ENCODE results near the gene EED.
"Not testable (repeated sequence)": the region's sequence is repeated elsewhere in the genome, so short reads cannot be mapped to it uniquely, and the experiment has no call there.

EED gene

DNA sequence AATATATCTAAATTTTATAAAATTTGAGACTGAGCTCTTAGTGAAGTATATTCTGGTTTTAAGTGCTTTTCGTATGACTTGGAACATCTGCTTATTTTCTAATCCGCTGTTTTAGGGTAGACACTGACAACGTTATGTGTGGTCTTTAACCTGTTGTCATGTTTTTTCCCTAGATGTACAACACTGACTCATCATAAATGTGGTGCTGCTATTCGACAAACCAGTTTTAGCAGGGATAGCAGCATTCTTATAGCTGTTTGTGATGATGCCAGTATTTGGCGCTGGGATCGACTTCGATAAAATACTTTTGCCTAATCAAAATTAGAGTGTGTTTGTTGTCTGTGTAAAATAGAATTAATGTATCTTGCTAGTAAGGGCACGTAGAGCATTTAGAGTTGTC is 33.7 kb downstream of the EED start:
- Histone ChIP-seq H3K4me1 (ENCODE audit: low read length) (peaks cover 19% of the 10 kb centered on the region), H3K27me3 (ENCODE audit: low read depth, low read length) (no peaks in the 10 kb centered on the region)

DNA sequence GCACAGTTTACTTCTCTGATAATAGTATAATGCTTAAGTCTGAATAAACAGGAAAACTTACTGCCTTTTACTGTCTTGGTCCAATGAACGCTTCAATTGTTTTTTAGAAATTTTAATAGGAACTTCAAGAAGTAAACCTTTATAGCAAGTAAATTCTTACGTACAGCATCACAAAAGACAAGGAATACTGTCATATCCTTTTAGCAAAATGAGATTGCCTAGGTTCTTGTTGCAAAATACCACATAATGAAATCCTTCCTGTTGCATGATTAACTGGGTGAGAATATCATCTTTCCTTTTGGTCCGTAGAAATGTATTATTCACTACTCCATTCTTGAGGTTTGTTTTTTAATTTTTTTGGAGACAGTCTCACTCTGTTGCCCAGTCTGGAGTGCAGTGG is 35.2 kb downstream of the EED start:
- peaks cover 38% of the 10 kb centered on the region for H4K20me1 ChIP-seq (ENCODE audit: insufficient read depth, low read length)
- no peaks in the 10 kb centered on the region for H3K9me3 ChIP-seq (ENCODE audit: insufficient read depth, low read length)
- no peak overlapping the region for H2AFZ ChIP-seq (ENCODE audit: low read depth, low read length)
- no peak overlapping the region for H3K4me3 ChIP-seq (ENCODE audit: low read length)
- no peak overlapping the region for H3K9ac ChIP-seq (ENCODE audit: low read length)
- no peak overlapping the region for H3K27ac ChIP-seq (ENCODE audit: low read length)
- H3K4me2 ChIP-seq (ENCODE audit: low read length), result no peak overlapping the region
- H3K79me2 ChIP-seq (ENCODE audit: low read length), result peaks cover 34% of the 10 kb centered on the region
- no peak for TF ChIP-seq EZH2phosphoT487 (IDR thresholded peaks at IDR 0.05; ENCODE audit: low read depth)
- TF ChIP-seq, protein P1, sequence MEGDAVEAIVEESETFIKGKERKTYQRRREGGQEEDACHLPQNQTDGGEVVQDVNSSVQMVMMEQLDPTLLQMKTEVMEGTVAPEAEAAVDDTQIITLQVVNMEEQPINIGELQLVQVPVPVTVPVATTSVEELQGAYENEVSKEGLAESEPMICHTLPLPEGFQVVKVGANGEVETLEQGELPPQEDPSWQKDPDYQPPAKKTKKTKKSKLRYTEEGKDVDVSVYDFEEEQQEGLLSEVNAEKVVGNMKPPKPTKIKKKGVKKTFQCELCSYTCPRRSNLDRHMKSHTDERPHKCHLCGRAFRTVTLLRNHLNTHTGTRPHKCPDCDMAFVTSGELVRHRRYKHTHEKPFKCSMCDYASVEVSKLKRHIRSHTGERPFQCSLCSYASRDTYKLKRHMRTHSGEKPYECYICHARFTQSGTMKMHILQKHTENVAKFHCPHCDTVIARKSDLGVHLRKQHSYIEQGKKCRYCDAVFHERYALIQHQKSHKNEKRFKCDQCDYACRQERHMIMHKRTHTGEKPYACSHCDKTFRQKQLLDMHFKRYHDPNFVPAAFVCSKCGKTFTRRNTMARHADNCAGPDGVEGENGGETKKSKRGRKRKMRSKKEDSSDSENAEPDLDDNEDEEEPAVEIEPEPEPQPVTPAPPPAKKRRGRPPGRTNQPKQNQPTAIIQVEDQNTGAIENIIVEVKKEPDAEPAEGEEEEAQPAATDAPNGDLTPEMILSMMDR (IDR thresholded peaks at IDR 0.05; ENCODE audit: low read depth, low read length), result no peak
- H3K36me3 ChIP-seq (replicated peaks; ENCODE audit: low read depth, low read length), result peaks cover 86% of the 10 kb centered on the region
- H3K27me3 ChIP-seq (ENCODE audit: low read depth, low read length), result no peaks in the 10 kb centered on the region
- H3K4me1 ChIP-seq (ENCODE audit: low read length), result peaks cover 19% of the 10 kb centered on the region

More for the DNA sequence above, 33.7 kb downstream of the EED start:
- Histone ChIP-seq H3K36me3 (replicated peaks; ENCODE audit: low read depth, low read length) (peaks cover 84% of the 10 kb centered on the region), H3K27ac (ENCODE audit: low read length) (no peak overlapping the region), H3K79me2 (ENCODE audit: low read length) (peaks cover 46% of the 10 kb centered on the region), H3K9me3 (ENCODE audit: insufficient read depth, low read length) (no peaks in the 10 kb centered on the region), H3K4me2 (ENCODE audit: low read length) (no peak overlapping the region), H2AFZ (ENCODE audit: low read depth, low read length) (no peak overlapping the region), H3K9ac (ENCODE audit: low read length) (no peak overlapping the region), H4K20me1 (ENCODE audit: insufficient read depth, low read length) (peaks cover 52% of the 10 kb centered on the region), H3K4me3 (ENCODE audit: low read length) (no peak overlapping the region)
- TF ChIP-seq, protein P1 (IDR thresholded peaks at IDR 0.05; ENCODE audit: low read depth, low read length), result no peak
- no peak for TF ChIP-seq EZH2phosphoT487 (IDR thresholded peaks at IDR 0.05; ENCODE audit: low read depth)

DNA sequence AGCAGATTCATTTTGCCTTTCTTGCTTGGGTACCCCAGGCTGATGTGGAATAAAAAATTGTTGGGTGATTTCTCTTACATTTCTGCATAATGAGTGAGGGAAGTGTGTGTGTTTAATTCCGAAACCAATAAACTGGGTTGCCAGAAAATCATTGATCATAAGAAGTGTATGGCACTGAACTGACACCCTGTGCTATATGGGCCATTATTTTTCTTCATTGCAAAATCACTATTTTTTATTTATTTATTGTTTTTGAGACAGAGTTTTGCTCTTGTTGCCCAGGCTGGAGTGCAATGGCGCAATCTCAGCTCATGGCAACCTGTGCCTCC is 42.9 kb downstream of the EED start:
- Histone ChIP-seq H3K9me3 (ENCODE audit: insufficient read depth, low read length) (no peaks in the 10 kb centered on the region), H3K79me2 (ENCODE audit: low read length) (peaks cover 11% of the 10 kb centered on the region; the same call in 1 of the 2 replicates), H4K20me1 (ENCODE audit: insufficient read depth, low read length) (peaks cover 6% of the 10 kb centered on the region; the same call in 1 of the 2 replicates), H3K4me3 (ENCODE audit: low read length) (peak overlapping the region; percentile 8), H3K9ac (ENCODE audit: low read length) (no peak overlapping the region), H3K4me1 (ENCODE audit: low read length) (peaks cover 54% of the 10 kb centered on the region), H3K27me3 (ENCODE audit: low read depth, low read length) (no peaks in the 10 kb centered on the region), H3K4me2 (ENCODE audit: low read length) (peak overlapping the region; percentile 50), H3K36me3 (replicated peaks; ENCODE audit: low read depth, low read length) (peaks cover 17% of the 10 kb centered on the region), H2AFZ (ENCODE audit: low read depth, low read length) (no peak overlapping the region), H3K27ac (ENCODE audit: low read length) (peak overlapping the region; percentile 87)
- no peak for TF ChIP-seq EZH2phosphoT487 (IDR thresholded peaks at IDR 0.05; ENCODE audit: low read depth)
- TF ChIP-seq, protein P1 (IDR thresholded peaks at IDR 0.05; ENCODE audit: low read depth, low read length), result no peak

DNA sequence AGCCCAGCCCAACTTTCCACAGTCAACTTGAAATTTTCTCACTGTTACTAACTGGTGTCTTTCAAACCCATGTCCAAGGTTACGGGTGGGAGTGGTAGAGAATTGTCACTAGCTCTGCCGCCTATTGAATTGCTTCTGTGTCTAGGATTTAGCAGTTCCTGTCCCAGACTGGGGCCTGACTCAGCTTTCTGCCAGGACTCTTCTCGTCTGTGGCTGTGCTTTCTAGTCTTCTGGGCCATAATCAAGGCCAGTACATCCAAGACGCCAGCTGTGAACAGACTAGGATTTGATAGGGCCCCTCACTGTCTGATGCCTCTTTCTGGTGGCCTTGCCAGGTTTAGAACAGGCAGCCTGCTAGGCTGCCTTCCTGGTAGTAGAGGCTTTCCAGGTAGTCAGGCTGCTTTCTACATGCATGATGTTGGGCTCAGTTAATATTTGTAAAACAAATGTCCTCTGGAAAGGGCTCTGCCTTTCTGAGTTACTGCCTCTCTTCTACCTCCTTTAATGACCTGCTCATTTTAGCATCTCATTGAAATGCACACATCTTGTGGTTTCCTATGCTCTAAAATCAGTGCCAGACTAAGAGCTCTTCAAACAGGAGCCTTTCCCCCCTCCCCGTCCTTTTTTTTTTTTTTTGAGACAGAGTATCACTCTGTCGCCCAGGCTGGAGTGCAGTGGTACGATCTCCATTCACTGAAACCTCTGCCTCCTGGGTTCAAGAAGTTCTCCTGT is 44.4 kb downstream of the EED start:
- Histone ChIP-seq H3K4me2 (ENCODE audit: low read length) (peak overlapping the region; percentile 50), H3K27ac (ENCODE audit: low read length) (no peak overlapping the region)

DNA sequence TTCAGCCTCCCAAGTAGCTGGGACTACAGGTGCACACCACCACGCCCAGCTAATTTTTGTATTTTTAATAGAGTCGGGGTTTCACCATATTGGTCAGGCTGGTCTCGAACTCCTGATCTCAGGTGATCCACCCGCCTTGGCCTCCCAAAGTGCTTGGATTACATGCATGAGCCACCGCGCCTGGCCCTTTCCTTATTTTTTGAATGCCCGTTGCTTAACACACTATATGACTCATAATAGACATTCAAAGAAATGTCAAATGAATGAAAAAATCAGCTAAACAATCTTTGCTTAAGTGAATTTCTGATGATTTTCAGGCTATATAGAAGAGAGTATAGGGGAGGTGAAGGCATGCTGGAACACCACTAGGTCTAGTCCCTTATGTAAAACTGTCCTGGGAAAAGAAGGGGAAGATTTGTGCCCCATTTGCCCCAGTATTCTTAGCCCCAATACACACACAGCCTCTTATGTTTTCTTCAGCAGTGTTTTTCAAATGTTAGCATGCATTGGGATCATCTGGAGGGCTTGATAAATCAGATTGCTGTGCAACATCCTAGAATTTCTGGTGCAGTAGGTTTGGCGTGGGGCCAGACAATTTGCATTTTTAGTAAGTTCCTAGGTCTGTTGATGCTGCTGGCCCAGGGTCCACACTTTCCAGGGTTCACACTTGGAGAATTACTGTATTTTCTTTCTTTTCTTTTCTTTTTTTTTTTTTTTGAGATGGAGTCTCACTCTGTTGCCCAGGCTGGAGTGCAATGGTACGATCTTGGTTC is 45.1 kb downstream of the EED start:
- not testable (repeated sequence) for H2AFZ ChIP-seq (ENCODE audit: low read depth, low read length); H4K20me1 ChIP-seq (ENCODE audit: insufficient read depth, low read length); H3K4me3 ChIP-seq (ENCODE audit: low read length); H3K4me2 ChIP-seq (ENCODE audit: low read length); H3K27ac ChIP-seq (ENCODE audit: low read length); H3K9me3 ChIP-seq (ENCODE audit: insufficient read depth, low read length); H3K27me3 ChIP-seq (ENCODE audit: low read depth, low read length); H3K36me3 ChIP-seq (replicated peaks; ENCODE audit: low read depth, low read length); H3K9ac ChIP-seq (ENCODE audit: low read length); H3K79me2 ChIP-seq (ENCODE audit: low read length)
- H3K4me1 ChIP-seq (ENCODE audit: low read length), result peaks cover 65% of the 10 kb centered on the region

More for the DNA sequence above, 44.4 kb downstream of the EED start:
- Histone ChIP-seq H3K9me3 (ENCODE audit: insufficient read depth, low read length) (no peaks in the 10 kb centered on the region), H3K36me3 (replicated peaks; ENCODE audit: low read depth, low read length) (peaks cover 7% of the 10 kb centered on the region), H3K27me3 (ENCODE audit: low read depth, low read length) (no peaks in the 10 kb centered on the region), H3K79me2 (ENCODE audit: low read length) (peaks cover 11% of the 10 kb centered on the region; the same call in 1 of the 2 replicates), H4K20me1 (ENCODE audit: insufficient read depth, low read length) (peaks cover 6% of the 10 kb centered on the region; the same call in 1 of the 2 replicates), H3K9ac (ENCODE audit: low read length) (no peak overlapping the region), H2AFZ (ENCODE audit: low read depth, low read length) (no peak overlapping the region), H3K4me3 (ENCODE audit: low read length) (no peak overlapping the region), H3K4me1 (ENCODE audit: low read length) (peaks cover 65% of the 10 kb centered on the region)
- TF ChIP-seq, protein P1 (IDR thresholded peaks at IDR 0.05; ENCODE audit: low read depth, low read length), result no peak

All from OCI-LY3 (cell line).